PC-3 (cell line): ENCODE data around the gene RBBP8NL. TPM values are rescaled to one million over a fixed set of nuclear protein-coding genes. Genes with fewer than 3 reads are reported as not detected.

ENCODE experiments used
- ATAC-seq: fragments of 200-7000 bp; cut with Tn5 transposase; 2 replicates; pipeline ENCODE4 v1.9.1; 2020; ENCODE audit warnings: mild to moderate bottlenecking, moderate library complexity
- BruUV-seq: library from RNA; stranded (reverse); fragments of 400-500 nt; replicated peaks from 2 replicates; lab custom pipeline; 2021; lab: Mats Ljungman, UMichigan
- CTCF ChIA-PET: fragments of 300-600 bp; sonication (Branson Sonifier 250); formaldehyde crosslinking; loops from one replicate; lab custom pipeline; 2022; ENCODE audit warnings: antibody characterized with exemption; lab: Charles Lee
- POLR2A ChIA-PET: fragments of 300-600 bp; sonication (Branson Sonifier 250); formaldehyde crosslinking; loops from one replicate; lab custom pipeline; 2022; ENCODE audit warnings: antibody characterized with exemption; ENCODE audit not compliant: unreplicated experiment; lab: Charles Lee
- DNase-seq: peaks from one replicate; pipeline ENCODE4 v3.0.0-alpha.2; 2015
- H2AFZ ChIP-seq: fragments of 300-600 bp; sonication (generic); 2 replicates; pipeline ENCODE4 v1.6.0; 2016; ENCODE audit warnings: antibody characterized with exemption, low read length
- H3F3A ChIP-seq: fragments of 300-600 bp; sonication (generic); one replicate; pipeline ENCODE4 v1.6.0; 2017; ENCODE audit warnings: antibody characterized with exemption, low read length, control low read depth, mild to moderate bottlenecking; ENCODE audit not compliant: unreplicated experiment
- H3K27ac ChIP-seq: fragments of 300-600 bp; sonication (generic); 2 replicates; pipeline ENCODE4 v1.5.1; 2016; ENCODE audit warnings: mild to moderate bottlenecking, low read length
- H3K27me3 ChIP-seq: fragments of 300-600 bp; sonication (generic); 2 replicates; pipeline ENCODE4 v1.6.1; 2016; ENCODE audit warnings: low read length, mixed read lengths
- H3K36me3 ChIP-seq: fragments of 300-600 bp; sonication (generic); 2 replicates; pipeline ENCODE4 v1.6.1; 2016; ENCODE audit warnings: low read depth, mixed run types, low read length, mixed read lengths
- H3K4me1 ChIP-seq: fragments of 300-600 bp; sonication (generic); 2 replicates; pipeline ENCODE4 v1.5.1; 2016; ENCODE audit warnings: low read length; ENCODE audit not compliant: insufficient read depth
- H3K4me2 ChIP-seq: fragments of 300-600 bp; sonication (generic); 2 replicates; pipeline ENCODE4 v1.6.0; 2016; ENCODE audit warnings: low read length
- H3K4me3 ChIP-seq: fragments of 300-600 bp; sonication (generic); 2 replicates; pipeline ENCODE4 v1.5.1; 2016; ENCODE audit warnings: mild to moderate bottlenecking, low read length, mixed read lengths
- H3K79me2 ChIP-seq: fragments of 300-600 bp; sonication (generic); 2 replicates; pipeline ENCODE4 v1.6.1; 2017; ENCODE audit warnings: low read length, mixed read lengths
- H3K9ac ChIP-seq: fragments of 300-600 bp; sonication (generic); 2 replicates; pipeline ENCODE4 v1.6.0; 2016; ENCODE audit warnings: mild to moderate bottlenecking, low read length
- H3K9me2 ChIP-seq: fragments of 300-600 bp; sonication (generic); replicated peaks from 2 replicates; pipeline ENCODE4 v1.6.1; 2016; ENCODE audit warnings: mixed run types, low read length, mixed read lengths
- H3K9me3 ChIP-seq: fragments of 300-600 bp; sonication (generic); 2 replicates; pipeline ENCODE4 v1.6.1; 2016; ENCODE audit warnings: low read length, mixed read lengths
- H4K20me1 ChIP-seq: fragments of 300-600 bp; sonication (generic); 2 replicates; pipeline ENCODE4 v1.6.1; 2016; ENCODE audit warnings: low read length, mixed read lengths
- EZH2 ChIP-seq: fragments of 300-600 bp; sonication (generic); IDR thresholded peaks from one replicate; pipeline ENCODE4 v1.6.1; 2017; ENCODE audit warnings: antibody characterized with exemption, mild to moderate bottlenecking, low read length; ENCODE audit not compliant: unreplicated experiment
- EZH2phosphoT487 ChIP-seq: fragments of 300-600 bp; sonication (generic); IDR thresholded peaks from 2 replicates; pipeline ENCODE4 v1.6.1; 2018; ENCODE audit warnings: mild to moderate bottlenecking, antibody characterized with exemption, low read length, borderline replicate concordance
- intact Hi-C: fragments of 100-400 bp; cut with micrococcal nuclease; formaldehyde crosslinking; loops from 2 replicates; pipeline ENCODE4 v1.9.0; 2023
- total RNA-seq: library from RNA; depleted of rRNA; stranded (reverse); fragments of >200 nt; gene quantifications from 2 replicates; pipeline ENCODE4 v1.2.3, GENCODE V29; 2014
- TF ChIP-seq, protein P1 (sequence below): fragments of 300-600 bp; sonication (generic); conservative IDR thresholded peaks from 2 replicates; pipeline ENCODE4 v1.5.1; 2017; ENCODE audit warnings: antibody characterized with exemption, low read depth, mild to moderate bottlenecking, low read length

The RBBP8NL gene
- total RNA-seq, 1 experiment from 2014 or later, result 9.4 TPM

DNA sequence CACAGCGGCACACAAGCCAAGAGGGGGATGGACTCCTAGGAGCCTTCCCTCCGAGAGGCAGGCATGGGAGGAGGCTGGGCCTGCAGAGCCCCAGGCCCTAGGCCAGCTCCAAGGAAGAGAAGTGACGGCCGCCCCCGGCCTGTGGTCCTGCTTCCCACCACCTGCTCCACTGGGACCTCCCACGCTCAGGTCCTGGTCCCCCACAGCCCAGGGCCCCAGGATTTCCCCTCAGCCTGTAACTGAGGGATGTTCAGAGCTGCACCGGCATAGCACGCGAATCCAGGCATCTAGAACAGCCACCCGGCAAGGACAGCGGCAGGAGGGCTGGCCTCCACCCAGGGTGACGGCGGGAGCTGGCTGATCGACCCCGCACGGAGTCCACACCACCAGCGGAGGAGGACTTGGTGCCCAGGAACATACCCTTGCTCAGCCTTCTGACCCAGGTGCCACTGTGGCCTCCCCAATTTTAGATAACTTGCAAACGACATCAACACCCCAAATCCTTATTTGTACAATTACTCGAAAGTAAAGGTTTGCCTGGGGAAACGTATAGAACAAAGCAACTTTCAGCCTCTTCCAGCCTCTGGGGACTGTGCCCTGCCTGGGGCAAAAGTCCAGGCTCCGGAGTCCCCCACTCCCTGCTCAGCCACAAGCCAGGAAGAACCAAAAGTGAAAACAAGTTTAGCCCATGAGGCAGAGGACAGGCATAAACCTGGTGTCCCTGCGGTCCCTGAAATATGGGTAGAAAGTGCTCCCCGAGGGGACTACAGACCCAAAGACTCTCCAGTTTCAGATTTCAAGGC, 45.0 kb upstream of the RBBP8NL start:
- Histone ChIP-seq H3K27ac (no peak overlapping the region), H3K9me3 (no peaks in the 10 kb centered on the region), H3K79me2 (no peaks in the 10 kb centered on the region), H3K4me1 (no peaks in the 10 kb centered on the region), H3F3A (no peaks in the 10 kb centered on the region), H3K27me3 (peaks cover 42% of the 10 kb centered on the region), H3K9me2 (no peaks in the 10 kb centered on the region), H3K36me3 (no peaks in the 10 kb centered on the region), H3K9ac (no peak overlapping the region), H3K4me2 (no peak overlapping the region), H2AFZ (no peak overlapping the region), H3K4me3 (no peak overlapping the region), H4K20me1 (no peaks in the 10 kb centered on the region)
- ChIA-PET CTCF (no interaction called here), POLR2A (no interaction called here)
- DNase-seq, result no peak
- ATAC-seq, result no peak
- TF ChIP-seq EZH2phosphoT487 (no peak), EZH2 (no peak)
- TF ChIP-seq, protein P1, sequence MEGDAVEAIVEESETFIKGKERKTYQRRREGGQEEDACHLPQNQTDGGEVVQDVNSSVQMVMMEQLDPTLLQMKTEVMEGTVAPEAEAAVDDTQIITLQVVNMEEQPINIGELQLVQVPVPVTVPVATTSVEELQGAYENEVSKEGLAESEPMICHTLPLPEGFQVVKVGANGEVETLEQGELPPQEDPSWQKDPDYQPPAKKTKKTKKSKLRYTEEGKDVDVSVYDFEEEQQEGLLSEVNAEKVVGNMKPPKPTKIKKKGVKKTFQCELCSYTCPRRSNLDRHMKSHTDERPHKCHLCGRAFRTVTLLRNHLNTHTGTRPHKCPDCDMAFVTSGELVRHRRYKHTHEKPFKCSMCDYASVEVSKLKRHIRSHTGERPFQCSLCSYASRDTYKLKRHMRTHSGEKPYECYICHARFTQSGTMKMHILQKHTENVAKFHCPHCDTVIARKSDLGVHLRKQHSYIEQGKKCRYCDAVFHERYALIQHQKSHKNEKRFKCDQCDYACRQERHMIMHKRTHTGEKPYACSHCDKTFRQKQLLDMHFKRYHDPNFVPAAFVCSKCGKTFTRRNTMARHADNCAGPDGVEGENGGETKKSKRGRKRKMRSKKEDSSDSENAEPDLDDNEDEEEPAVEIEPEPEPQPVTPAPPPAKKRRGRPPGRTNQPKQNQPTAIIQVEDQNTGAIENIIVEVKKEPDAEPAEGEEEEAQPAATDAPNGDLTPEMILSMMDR, result no peak
- intact Hi-C loops, result no loop called here
- BruUV-seq, result no TSS peak

DNA sequence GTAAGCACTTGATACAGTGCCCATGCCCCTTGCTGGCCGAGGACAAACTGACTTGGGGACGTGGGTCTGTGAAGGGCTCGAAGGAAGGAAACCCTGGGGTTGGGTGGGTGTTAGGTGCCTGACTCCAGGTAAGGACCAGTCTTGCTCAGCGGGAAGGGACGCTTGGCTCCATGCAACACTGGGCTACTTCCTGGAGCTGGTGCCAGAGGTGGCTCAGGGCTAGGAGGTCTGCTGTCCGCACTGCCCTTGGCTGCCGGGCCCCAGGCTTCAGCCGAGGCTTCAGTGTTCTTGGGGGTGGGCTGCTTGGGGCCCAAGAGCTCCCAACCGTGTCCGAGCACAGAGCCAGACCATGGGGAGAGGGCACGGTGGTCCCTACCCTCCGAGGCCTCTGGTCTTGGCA, 43.1 kb upstream of the RBBP8NL start:
- H3K36me3 ChIP-seq, result no peaks in the 10 kb centered on the region
- peaks cover 29% of the 10 kb centered on the region for H3K27me3 ChIP-seq
- H3K4me3 ChIP-seq, result no peak overlapping the region
- H4K20me1 ChIP-seq, result no peaks in the 10 kb centered on the region
- H3K9me3 ChIP-seq, result no peaks in the 10 kb centered on the region
- no peaks in the 10 kb centered on the region for H3K9me2 ChIP-seq
- ATAC-seq (no peak), DNase-seq (no peak)
- no peak overlapping the region for H2AFZ ChIP-seq
- no TSS peak for BruUV-seq
- H3K4me2 ChIP-seq, result no peak overlapping the region
- H3F3A ChIP-seq, result no peaks in the 10 kb centered on the region
- H3K27ac ChIP-seq, result no peak overlapping the region
- TF ChIP-seq, protein P1, result no peak
- TF ChIP-seq EZH2 (no peak), EZH2phosphoT487 (no peak)
- ChIA-PET CTCF (no interaction called here), POLR2A (no interaction called here)
- intact Hi-C loops, result no loop called here
- H3K9ac ChIP-seq, result no peak overlapping the region
- no peaks in the 10 kb centered on the region for H3K4me1 ChIP-seq
- H3K79me2 ChIP-seq, result no peaks in the 10 kb centered on the region

DNA sequence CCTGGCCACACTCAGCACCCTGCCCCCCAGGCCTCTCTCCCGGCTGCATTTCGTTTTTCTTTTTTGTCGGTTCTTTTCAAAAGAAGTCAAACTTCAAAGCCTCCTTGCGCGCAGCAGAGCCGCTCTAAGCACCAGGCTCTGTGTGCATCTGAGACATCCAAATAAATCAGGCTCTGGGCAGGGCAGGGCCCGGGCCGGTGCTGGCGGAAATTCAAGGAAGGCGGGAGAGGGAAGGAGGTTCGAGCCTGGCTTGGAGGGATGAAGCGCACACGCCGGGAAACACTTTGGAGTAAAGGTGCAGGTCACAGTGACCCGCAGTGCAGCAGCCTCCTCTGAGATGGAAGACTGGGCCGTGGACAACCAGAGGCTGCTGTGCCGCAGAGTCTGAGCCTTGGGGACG, 42.7 kb upstream of the RBBP8NL start:
- no peaks in the 10 kb centered on the region for H3K79me2 ChIP-seq
- no peaks in the 10 kb centered on the region for H3K9me3 ChIP-seq
- H3K4me2 ChIP-seq, result no peak overlapping the region
- no TSS peak for BruUV-seq
- DNase-seq, result no peak
- TF ChIP-seq, protein P1, result no peak
- TF ChIP-seq EZH2, result no peak
- TF ChIP-seq EZH2phosphoT487, result no peak
- no peak overlapping the region for H3K4me3 ChIP-seq
- no peak overlapping the region for H3K9ac ChIP-seq
- H3K27ac ChIP-seq, result no peak overlapping the region
- ATAC-seq, result no peak
- no peaks in the 10 kb centered on the region for H3K4me1 ChIP-seq
- H2AFZ ChIP-seq, result no peak overlapping the region
- no peaks in the 10 kb centered on the region for H3F3A ChIP-seq
- POLR2A ChIA-PET, result no interaction called here
- H3K36me3 ChIP-seq, result no peaks in the 10 kb centered on the region
- CTCF ChIA-PET, result no interaction called here
- no peaks in the 10 kb centered on the region for H4K20me1 ChIP-seq
- intact Hi-C loops, result no loop called here
- H3K27me3 ChIP-seq, result peaks cover 25% of the 10 kb centered on the region
- H3K9me2 ChIP-seq, result no peaks in the 10 kb centered on the region
